HepG2 (cell line): ENCODE results near the gene AP4S1. TPM values are rescaled to one million over a fixed set of nuclear protein-coding genes. Genes with fewer than 3 reads are reported as not detected.
A peak's percentile ranks its signal among the peaks of the same experiment; 100 is the strongest.

ENCODE experiments used
- ATAC-seq: fragments of 200-7000 bp; cut with Tn5 transposase; 3 replicates; pipeline ENCODE4 v1.9.1; 2020; ENCODE audit warnings: mild to moderate bottlenecking, moderate library complexity
- BruUV-seq: library from RNA; stranded (reverse); fragments of 400-500 nt; replicated peaks from 2 replicates; lab custom pipeline; 2021; lab: Mats Ljungman, UMichigan
- CTCF ChIA-PET: fragments of 300-600 bp; formaldehyde crosslinking; extraction: SDS; loops from one replicate; lab custom pipeline; 2021; ENCODE audit warnings: low total read pairs, inconsistent platforms, low intra/inter-chr PET ratio; lab: Yijun Ruan, JAX
- POLR2A ChIA-PET: fragments of 350-600 bp; sonication (Branson Sonifier 250); formaldehyde crosslinking; loops from one replicate; lab custom pipeline; 2020; ENCODE audit warnings: antibody characterized with exemption, inconsistent platforms; lab: Yijun Ruan, JAX
- DNase-seq: peaks from one replicate; pipeline ENCODE4 v3.0.0-alpha.2; 2015; ENCODE audit warnings: low spot score
- FAIRE-seq: peaks from 3 replicates; lab custom pipeline; 2011; peaks lifted over from hg19 to GRCh38; lab: Jason Lieb, UNC
- H2AFZ ChIP-seq: one replicate; pipeline ENCODE4 v1.6.1; 2011; ENCODE audit warnings: low read length, inconsistent platforms
- H3K27ac ChIP-seq: fragments of 300-600 bp; 3 replicates; pipeline ENCODE4 v1.8.0; 2011; ENCODE audit warnings: mixed run types, mild to moderate bottlenecking, mixed read lengths, low read length, inconsistent platforms; ENCODE audit not compliant: insufficient read depth; ENCODE audit errors: extremely low read length
- H3K27me3 ChIP-seq, 2 experiments: fragments of 200-600 bp in 1 of 2; 2 replicates in 1 of 2; 3 replicates in 1 of 2; pipeline versions ENCODE4 v1.6.0 to v1.8.0; 2011; ENCODE audit warnings: low read length in 2 of 2, mild to moderate bottlenecking in 2 of 2, moderate library complexity in 2 of 2, inconsistent platforms in 1 of 2; ENCODE audit not compliant: insufficient read depth in 2 of 2, control insufficient read depth in 1 of 2
- H3K36me3 ChIP-seq, 2 experiments: fragments of 200-600 bp in 1 of 2; replicated peaks in 1 of 2; 2 replicates in 1 of 2; 3 replicates in 1 of 2; pipeline versions ENCODE4 v1.5.1 to v1.8.0; 2011; ENCODE audit warnings: low read length in 2 of 2, inconsistent platforms in 1 of 2; ENCODE audit not compliant: insufficient read depth in 2 of 2, control insufficient read depth in 1 of 2
- H3K4me1 ChIP-seq: 2 replicates; pipeline ENCODE4 v1.5.1; 2012; ENCODE audit warnings: low read length, inconsistent platforms; ENCODE audit not compliant: insufficient read depth
- H3K4me2 ChIP-seq: 2 replicates; pipeline ENCODE4 v1.6.0; 2011; ENCODE audit warnings: low read depth, low read length, inconsistent platforms
- H3K4me3 ChIP-seq, 3 experiments: fragments of 200-600 bp in 1 of 3; sonication (generic), shearing (Covaris generic) in 1 of 3; replicated peaks in 1 of 3; 2 replicates each; pipeline ENCODE4 v1.5.1; 2011 to 2016; ENCODE audit warnings: low read length in 3 of 3, inconsistent platforms in 2 of 3, low read depth in 2 of 3, mild to moderate bottlenecking in 2 of 3, control low read depth in 1 of 3, mixed read lengths in 1 of 3; ENCODE audit not compliant: insufficient read depth in 1 of 3
- H3K79me2 ChIP-seq: one replicate; pipeline ENCODE4 v1.6.1; 2011; ENCODE audit warnings: low read length, inconsistent platforms; ENCODE audit not compliant: insufficient read depth
- H3K9ac ChIP-seq: 2 replicates; pipeline ENCODE4 v1.6.0; 2011; ENCODE audit warnings: mild to moderate bottlenecking, low read depth, low read length, inconsistent platforms; ENCODE audit not compliant: insufficient read depth
- H3K9me3 ChIP-seq: 2 replicates; pipeline ENCODE4 v1.5.1; 2012; ENCODE audit warnings: mild to moderate bottlenecking, low read length
- H4K20me1 ChIP-seq: 2 replicates; pipeline ENCODE4 v1.6.0; 2011; ENCODE audit warnings: inconsistent platforms, mild to moderate bottlenecking, low read length, moderate library complexity; ENCODE audit not compliant: insufficient read depth
- POLR2AphosphoS5 ChIP-seq: IDR thresholded peaks from 2 replicates; pipeline ENCODE4 v1.6.1; 2012; ENCODE audit warnings: low read depth, low read length
- RBM22 ChIP-seq: fragments of 200-400 bp; formaldehyde crosslinking; optimal IDR thresholded peaks from 2 replicates; pipeline ENCODE3; 2017; ENCODE audit warnings: mild to moderate bottlenecking, low read length, moderate library complexity
- SMYD3 ChIP-seq: sonication (generic); formaldehyde crosslinking; IDR thresholded peaks from 2 replicates; pipeline ENCODE4 v1.8.1; 2023; ENCODE audit warnings: mild to moderate bottlenecking, missing genetic modification reagents
- TAF1 ChIP-seq: sonication (generic); formaldehyde crosslinking; IDR thresholded peaks from 2 replicates; pipeline ENCODE4 v1.4.0; 2020; ENCODE audit warnings: missing genetic modification reagents
- THAP8 ChIP-seq: sonication (generic); formaldehyde crosslinking; IDR thresholded peaks from 2 replicates; pipeline ENCODE4 v1.5.1; 2020; ENCODE audit warnings: missing genetic modification reagents, mild to moderate bottlenecking, borderline replicate concordance
- ZNF12 ChIP-seq: sonication (generic); formaldehyde crosslinking; IDR thresholded peaks from 2 replicates; pipeline ENCODE4 v1.5.0; 2020; ENCODE audit warnings: missing genetic modification reagents
- ZNF382 ChIP-seq: sonication (generic); formaldehyde crosslinking; IDR thresholded peaks from 2 replicates; pipeline ENCODE4 v1.5.0; 2020; ENCODE audit warnings: missing genetic modification reagents, mild to moderate bottlenecking, borderline replicate concordance
- ZNF564 ChIP-seq: sonication (generic); formaldehyde crosslinking; IDR thresholded peaks from 2 replicates; pipeline ENCODE4 v1.8.1; 2023; ENCODE audit warnings: mild to moderate bottlenecking, missing genetic modification reagents
- ZSCAN5A ChIP-seq: sonication (generic); formaldehyde crosslinking; IDR thresholded peaks from 2 replicates; pipeline ENCODE4 v1.8.0; 2022; ENCODE audit warnings: mild to moderate bottlenecking, missing genetic modification reagents, borderline replicate concordance
- WGBS: methylation state at CpG from one replicate; pipeline ENCODE4 v1.1.6; 2017; ENCODE audit warnings: low lambda C conversion rate; 5-methylcytosine and 5-hydroxymethylcytosine counted together
- in situ Hi-C: cut with HindIII; loops from 2 replicates; pipeline ENCODE4 v1.10.0; 2017; ENCODE audit warnings: low pct_unique_long_range_greater_than_20kb; ENCODE audit not compliant: extremely low pct_ligation_motif_present
- intact Hi-C: fragments of 100-400 bp; cut with micrococcal nuclease; formaldehyde crosslinking; loops from one replicate; pipeline ENCODE4 v1.10.0; 2022; ENCODE audit not compliant: unreplicated experiment
- polyA plus RNA-seq, 8 experiments: library from polyadenylated mRNA; depleted of rRNA in 3 of 8; stranded (reverse) in 7 of 8; unstranded in 1 of 8; fragments of >200 nt; fragmentation: Illumina TruSeq in 4 of 8; extraction: Trizol in 4 of 8; gene quantifications; 2 replicates each; pipeline versions ENCODE4 v1.2.1 to v1.2.3, GENCODE V29; 2011 to 2016; ENCODE audit warnings: low read depth in 4 of 8, missing spikeins in 1 of 8, mixed read lengths in 1 of 8; ENCODE audit not compliant: insufficient read depth in 1 of 8
- total RNA-seq, 5 experiments: library from RNA; depleted of rRNA; stranded (reverse); fragments of >200 nt; fragmentation: Illumina TruSeq; extraction: Trizol; gene quantifications; 2 replicates each; pipeline ENCODE4 v1.2.3, GENCODE V29; 2016; ENCODE audit warnings: low read depth in 1 of 5
- TF ChIP-seq, protein P1 (sequence below): sonication (generic); formaldehyde crosslinking; IDR thresholded peaks from 2 replicates; pipeline ENCODE4 v1.4.0; 2020; ENCODE audit warnings: low read depth, mild to moderate bottlenecking, missing genetic modification reagents

The AP4S1 gene
- total and polyA plus RNA-seq, 2 of the 13 experiments (the other 11 are each of a cell fraction or from before 2014, with no cell fraction given): 3.9 to 21.1 TPM

GRCh38 chr14:31139301-31139847 is 113.9 kb downstream of the AP4S1 start:
- TSS peak; percentile 17 for BruUV-seq
- FAIRE-seq: no peak
- in situ Hi-C loops: no loop called here
- Histone ChIP-seq H4K20me1 (no peaks in the 10 kb centered on the region), H3K27me3 (no peaks in the 10 kb centered on the region), H3K9ac (no peak overlapping the region), H3K4me3 (no peak overlapping the region), H3K4me2 (no peak overlapping the region), H3K9me3 (no peaks in the 10 kb centered on the region), H3K36me3 (peaks cover 39 to 86% of the 10 kb centered on the region in 2 experiments), H2AFZ (no peak overlapping the region), H3K27ac (no peak overlapping the region), H3K79me2 (no peaks in the 10 kb centered on the region), H3K4me1 (no peaks in the 10 kb centered on the region)
- DNase-seq: no peak
- CTCF ChIA-PET: no interaction called here
- POLR2A ChIA-PET: no interaction called here
- no peak for TF ChIP-seq ZNF382 (CRISPR knock-in tag)
- peak; percentile 67 for TF ChIP-seq RBM22
- 0 out of 2 replicates have a peak, but pooled peaks have one; percentile 55 for TF ChIP-seq ZSCAN5A (CRISPR knock-in tag)
- TF ChIP-seq THAP8 (CRISPR knock-in tag): no peak
- 0 out of 2 replicates have a peak, but pooled peaks have one; percentile 34 for TF ChIP-seq ZNF564
- peak; percentile 70; the same call in 1 of the 2 replicates for TF ChIP-seq ZNF12 (CRISPR knock-in tag)
- TF ChIP-seq, protein P1, sequence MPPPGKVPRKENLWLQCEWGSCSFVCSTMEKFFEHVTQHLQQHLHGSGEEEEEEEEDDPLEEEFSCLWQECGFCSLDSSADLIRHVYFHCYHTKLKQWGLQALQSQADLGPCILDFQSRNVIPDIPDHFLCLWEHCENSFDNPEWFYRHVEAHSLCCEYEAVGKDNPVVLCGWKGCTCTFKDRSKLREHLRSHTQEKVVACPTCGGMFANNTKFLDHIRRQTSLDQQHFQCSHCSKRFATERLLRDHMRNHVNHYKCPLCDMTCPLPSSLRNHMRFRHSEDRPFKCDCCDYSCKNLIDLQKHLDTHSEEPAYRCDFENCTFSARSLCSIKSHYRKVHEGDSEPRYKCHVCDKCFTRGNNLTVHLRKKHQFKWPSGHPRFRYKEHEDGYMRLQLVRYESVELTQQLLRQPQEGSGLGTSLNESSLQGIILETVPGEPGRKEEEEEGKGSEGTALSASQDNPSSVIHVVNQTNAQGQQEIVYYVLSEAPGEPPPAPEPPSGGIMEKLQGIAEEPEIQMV (CRISPR knock-in tag): no peak
- no peak for TF ChIP-seq TAF1 (CRISPR knock-in tag)
- peak; percentile 33; the same call in 1 of the 2 replicates for TF ChIP-seq POLR2AphosphoS5
- peak; percentile 52; the same call in 1 of the 2 replicates for TF ChIP-seq SMYD3
- ATAC-seq: no peak
- intact Hi-C loops: loop anchor here (5.0 kb wide), 1 partner anchor 218 kb away; no protein-coding TSS in a partner anchor
- WGBS: 98% methylated on average over 4 of the region's 4 CpGs
